HG02588 (cell line): ENCODE measurements around the gene SLC22A12.
"Not testable (repeated sequence)": the region's sequence is repeated elsewhere in the genome, so short reads cannot be mapped to it uniquely, and the experiment has no call there.

Experiments used
- ATAC-seq: cut with Tn5 transposase; IDR thresholded peaks from one replicate; pipeline ENCODE4 v1.9.1; 2021; ENCODE audit warnings: mild to moderate bottlenecking, moderate library complexity; ENCODE audit not compliant: unreplicated experiment

SLC22A12 gene

GRCh38 chr11:64590763-64591221, at the start of gene SLC22A12:
TSS of gene SLC22A12 (plus strand) at chr11:64591220. CDS start at chr11:64591557, 337 bp downstream.
- no peak for ATAC-seq

- ATAC-seq = no peak
Measured at GRCh38 chr11:64542172-64543125, 48.6 kb upstream of the SLC22A12 start.

GRCh38 chr11:64543818-64544217, 47.2 kb upstream of the SLC22A12 start:
- ATAC-seq = no peak

GRCh38 chr11:64544616-64545296, 46.3 kb upstream of the SLC22A12 start:
- no peak for ATAC-seq

GRCh38 chr11:64545619-64546018, 45.4 kb upstream of the SLC22A12 start:
- no peak for ATAC-seq

GRCh38 chr11:64546176-64546575, 44.8 kb upstream of the SLC22A12 start:
- no peak for ATAC-seq

GRCh38 chr11:64546600-64546999, 44.4 kb upstream of the SLC22A12 start:
- ATAC-seq = no peak

GRCh38 chr11:64549969-64550368, 41.1 kb upstream of the SLC22A12 start:
- no peak for ATAC-seq

GRCh38 chr11:64553554-64554201, 37.3 kb upstream of the SLC22A12 start:
- ATAC-seq = no peak

GRCh38 chr11:64556044-64556720, 34.8 kb upstream of the SLC22A12 start:
- no peak for ATAC-seq

GRCh38 chr11:64556721-64557250, 34.2 kb upstream of the SLC22A12 start:
- no peak for ATAC-seq

- no peak for ATAC-seq
Measured at GRCh38 chr11:64558065-64558745, 32.8 kb upstream of the SLC22A12 start.

- ATAC-seq = no peak
Measured at GRCh38 chr11:64558869-64559268, 32.2 kb upstream of the SLC22A12 start.

- no peak for ATAC-seq
Measured at GRCh38 chr11:64559351-64560138, 31.5 kb upstream of the SLC22A12 start.

- no peak for ATAC-seq
Measured at GRCh38 chr11:64560139-64560771, 30.8 kb upstream of the SLC22A12 start.

- ATAC-seq = no peak
Measured at GRCh38 chr11:64560941-64561340, 30.1 kb upstream of the SLC22A12 start.

- ATAC-seq = not testable (repeated sequence)
Measured at GRCh38 chr11:64561429-64561828, 29.6 kb upstream of the SLC22A12 start.

- ATAC-seq = no peak
Measured at GRCh38 chr11:64561984-64562722, 28.9 kb upstream of the SLC22A12 start.
